CD4-positive, alpha-beta T cell treated with Interleukin-15 for 4 hours (primary cell): ENCODE data around the gene PGBD2.
"Not testable (repeated sequence)": the region's sequence is repeated elsewhere in the genome, so short reads cannot be mapped to it uniquely, and the experiment has no call there.

Experiments
- DNase-seq: peaks from one replicate; pipeline ENCODE4 v3.0.0-alpha.2; 2020; ENCODE audit warnings: low spot score

Gene PGBD2

DNA sequence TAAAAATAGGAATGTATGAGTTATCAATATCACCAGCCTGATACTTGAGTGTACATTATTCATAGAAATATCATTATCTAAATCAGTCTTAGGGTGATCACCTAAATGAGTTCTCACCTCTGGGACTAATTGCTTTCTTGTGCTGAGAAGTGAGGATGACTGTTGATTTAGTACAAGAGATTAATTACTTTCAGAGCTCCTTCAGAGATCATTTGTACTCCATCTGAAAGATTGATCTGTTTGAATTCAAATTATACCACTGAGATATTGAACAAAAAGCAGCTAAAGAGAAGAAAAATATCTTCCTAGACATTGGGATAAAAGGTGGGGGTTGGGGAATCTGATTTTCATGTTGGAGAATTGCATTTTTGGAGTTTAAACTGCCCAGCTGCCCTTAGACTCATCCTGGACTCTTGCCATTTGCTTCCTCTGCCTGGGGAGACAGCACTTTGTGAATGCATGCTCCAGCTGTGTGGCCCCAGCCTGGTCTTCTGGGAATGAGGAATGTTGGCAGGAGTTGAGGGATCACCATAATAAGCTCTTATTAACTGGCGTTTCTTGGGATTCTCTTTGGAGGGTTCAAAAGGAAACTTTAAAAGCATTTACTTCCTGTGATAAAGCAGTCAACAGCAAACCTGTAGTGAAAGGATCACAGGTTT, 19.7 kb upstream of the PGBD2 start:
- DNase-seq, result no peak

DNA sequence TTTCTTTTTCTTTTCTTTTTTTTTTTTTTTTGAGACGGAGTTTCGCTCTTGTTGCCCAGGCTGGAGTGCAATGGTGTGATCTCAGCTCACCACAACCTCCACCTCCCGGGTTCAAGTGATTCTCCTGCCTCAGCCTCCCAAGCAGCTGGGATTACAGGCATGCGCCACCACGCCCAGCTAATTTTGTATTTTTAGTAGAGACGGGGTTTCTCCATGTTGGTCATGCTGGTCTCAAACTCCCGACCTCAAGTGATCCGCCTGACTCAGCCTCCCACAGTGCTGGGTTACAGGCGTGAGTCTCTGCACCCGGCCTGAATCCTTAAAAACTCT, 16.2 kb upstream of the PGBD2 start:
- DNase-seq, result not testable (repeated sequence)

DNA sequence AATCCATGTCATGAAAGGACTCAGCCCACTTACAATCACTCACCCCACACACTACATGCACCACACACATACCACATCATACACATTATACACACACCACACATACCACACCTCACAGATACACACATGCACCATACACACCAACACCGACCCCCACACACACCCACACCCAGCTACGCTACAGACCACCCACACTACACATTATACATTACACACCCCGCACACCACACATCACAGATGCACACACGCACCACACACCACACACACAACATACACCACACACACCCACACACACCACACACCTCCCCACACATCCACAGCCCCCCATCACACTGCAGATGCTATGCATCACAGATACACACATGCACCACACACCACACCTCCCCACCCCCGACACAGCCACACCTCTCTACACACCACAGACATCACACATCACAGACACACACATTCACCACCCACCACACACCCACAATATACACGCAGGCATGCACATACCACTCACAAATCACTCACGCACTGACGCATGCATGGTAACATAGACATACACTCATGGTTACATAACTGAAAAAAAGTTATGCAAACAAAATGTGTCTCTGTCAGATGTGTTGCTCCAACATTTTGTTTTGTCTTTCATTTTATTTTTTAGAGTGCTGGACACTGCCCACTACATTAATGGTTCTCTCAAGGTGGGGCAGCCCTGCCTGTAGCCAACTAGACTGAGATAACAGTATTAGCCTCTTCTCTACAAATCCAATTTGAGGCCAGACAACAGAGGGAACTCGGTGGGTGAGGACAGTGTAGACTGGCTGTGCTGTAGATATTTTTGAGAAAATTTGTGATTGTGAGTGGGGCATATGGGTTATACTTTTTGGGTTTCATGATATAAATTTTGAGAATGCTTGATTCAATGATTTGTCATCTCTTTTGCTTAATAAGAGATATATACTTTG, 15.2 kb upstream of the PGBD2 start:
- DNase-seq, result no peak

DNA sequence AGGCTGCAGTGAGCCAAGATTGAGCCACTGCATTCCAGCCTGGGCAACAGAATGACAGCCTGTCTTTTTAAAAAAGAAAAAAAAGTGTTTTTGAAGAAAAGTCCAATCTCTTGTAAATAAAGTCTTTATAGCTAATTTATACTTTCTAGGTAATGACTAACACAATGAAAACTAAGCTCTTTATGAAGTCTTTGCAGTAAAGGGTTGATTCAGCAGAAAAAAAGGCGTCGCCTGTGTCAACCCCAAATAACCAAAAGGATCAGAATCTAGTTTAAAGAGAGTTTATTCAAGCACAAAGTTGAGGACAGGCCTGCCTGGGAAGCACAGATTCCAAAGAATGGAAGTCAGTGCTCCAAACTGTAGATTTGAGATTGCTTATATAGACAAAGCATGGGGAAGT, 14.3 kb upstream of the PGBD2 start:
- no peak for DNase-seq

DNA sequence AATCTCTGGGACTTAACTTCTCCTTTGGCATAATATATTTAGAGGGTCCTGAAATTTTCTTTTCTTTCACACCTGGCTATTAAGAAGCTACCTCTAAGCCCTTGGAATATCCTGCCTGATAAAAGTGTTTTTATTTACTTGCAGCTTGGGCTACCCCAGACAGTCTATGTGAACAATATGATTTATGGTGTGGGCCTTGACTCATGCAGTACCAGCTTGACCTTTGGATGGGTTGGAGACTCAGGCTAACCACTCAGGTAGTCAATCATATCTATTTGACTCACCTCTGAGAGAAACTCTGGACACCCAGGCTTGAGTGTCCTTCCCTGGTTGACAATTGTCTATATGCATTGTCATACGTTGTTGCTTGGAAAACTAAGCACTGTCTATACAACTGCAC, 13.4 kb upstream of the PGBD2 start:
- no peak for DNase-seq

DNA sequence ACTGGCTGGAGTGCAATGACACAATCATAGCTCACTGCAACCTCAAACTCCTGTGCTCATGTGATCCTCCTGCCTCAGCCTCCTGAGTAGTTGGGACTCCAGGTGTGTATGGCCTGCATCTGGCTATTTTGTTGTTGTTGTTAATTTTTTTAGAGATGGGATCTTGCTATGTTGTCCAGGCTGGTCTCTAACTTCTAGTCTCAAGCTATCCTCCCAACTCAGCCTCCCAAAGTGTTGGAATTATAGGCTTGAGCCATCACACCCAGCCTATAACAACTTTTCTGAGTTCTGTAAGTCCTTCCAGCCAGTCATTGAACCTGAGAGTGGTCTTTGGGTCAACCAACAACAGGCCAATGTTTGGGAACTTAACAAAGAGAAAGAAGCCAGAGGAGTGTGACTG, 11.2 kb upstream of the PGBD2 start:
- no peak for DNase-seq

DNA sequence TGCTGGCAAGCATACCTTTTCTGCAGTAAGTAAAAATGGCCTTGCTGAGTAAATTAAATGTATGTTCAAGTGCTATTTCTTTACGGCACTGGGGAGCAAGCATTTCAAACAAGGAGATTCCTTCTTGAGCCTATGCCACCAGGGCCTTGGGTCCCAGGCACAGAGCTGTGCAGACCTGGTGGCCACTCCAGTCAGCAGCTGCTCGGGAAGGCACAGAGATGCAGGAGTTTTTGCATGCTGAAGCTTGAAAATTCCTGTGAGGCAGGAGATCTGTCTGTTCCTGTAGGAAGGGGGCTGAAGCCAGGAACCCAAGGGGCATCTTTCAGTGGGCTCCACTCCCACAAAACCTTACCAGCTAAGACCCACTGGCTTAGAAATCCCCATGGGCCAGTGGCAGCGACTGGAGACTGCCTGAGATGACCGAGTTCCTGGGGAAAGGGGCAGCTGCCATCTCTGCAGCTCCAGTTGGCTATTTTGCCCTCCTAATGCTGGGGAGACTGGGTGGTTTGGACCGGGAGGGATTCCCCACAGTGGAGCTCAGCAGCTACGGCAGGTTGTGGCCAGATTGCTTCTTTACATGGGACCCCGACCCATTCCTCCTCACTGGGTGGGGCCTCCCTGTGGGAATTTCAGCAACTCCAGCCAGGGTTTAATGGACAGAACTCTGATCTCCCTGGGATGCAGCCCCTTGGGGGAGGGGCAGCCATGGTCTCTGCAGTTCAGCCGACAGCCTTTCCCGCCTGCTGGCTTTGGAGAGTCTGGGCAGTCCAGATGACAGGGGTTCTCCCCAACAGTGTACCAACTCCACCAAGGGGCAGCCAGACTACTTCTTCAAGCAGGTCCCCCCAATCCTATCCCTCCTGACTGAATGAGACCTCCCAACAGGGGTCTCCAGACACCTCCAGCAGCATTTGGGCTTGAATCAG, 8.4 kb upstream of the PGBD2 start:
- no peak for DNase-seq

DNA sequence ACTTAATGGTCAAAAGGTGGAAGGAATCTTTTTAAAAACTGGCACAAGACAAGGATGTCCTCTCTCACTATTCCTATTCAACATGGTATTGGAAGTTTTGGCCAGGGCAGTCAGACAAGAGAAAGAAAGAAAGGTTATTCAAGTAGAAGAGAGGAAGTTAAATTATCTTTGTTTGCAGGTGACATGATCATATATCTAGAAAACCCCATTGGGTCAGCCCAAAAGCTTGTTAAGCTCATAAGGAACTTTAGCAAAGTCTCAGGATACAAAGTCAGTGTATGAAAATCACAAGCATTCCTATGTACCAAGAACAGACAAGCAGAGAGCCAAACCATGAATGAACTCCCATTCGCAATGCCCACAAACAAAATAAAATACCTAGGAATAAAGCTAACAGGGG, 5.4 kb upstream of the PGBD2 start:
- DNase-seq, result no peak

DNA sequence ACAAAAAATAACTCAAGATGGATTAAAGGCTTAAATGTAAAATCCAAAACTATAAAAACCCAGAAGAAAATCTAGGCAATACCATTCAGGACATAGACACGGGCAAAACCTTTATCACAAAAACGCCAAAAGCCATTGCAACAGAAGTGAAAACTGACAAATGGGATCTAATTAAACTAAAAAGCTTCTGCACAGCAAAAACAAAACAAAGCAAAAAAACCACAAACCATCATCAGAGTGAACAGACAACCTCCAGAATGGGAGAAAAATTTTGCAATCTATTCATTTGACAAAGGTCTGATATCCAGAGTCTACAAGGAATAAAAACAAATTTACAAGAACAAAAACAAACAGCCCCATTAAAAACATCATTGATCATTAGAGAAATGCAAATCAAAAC, 4.5 kb upstream of the PGBD2 start:
- no peak for DNase-seq

DNA sequence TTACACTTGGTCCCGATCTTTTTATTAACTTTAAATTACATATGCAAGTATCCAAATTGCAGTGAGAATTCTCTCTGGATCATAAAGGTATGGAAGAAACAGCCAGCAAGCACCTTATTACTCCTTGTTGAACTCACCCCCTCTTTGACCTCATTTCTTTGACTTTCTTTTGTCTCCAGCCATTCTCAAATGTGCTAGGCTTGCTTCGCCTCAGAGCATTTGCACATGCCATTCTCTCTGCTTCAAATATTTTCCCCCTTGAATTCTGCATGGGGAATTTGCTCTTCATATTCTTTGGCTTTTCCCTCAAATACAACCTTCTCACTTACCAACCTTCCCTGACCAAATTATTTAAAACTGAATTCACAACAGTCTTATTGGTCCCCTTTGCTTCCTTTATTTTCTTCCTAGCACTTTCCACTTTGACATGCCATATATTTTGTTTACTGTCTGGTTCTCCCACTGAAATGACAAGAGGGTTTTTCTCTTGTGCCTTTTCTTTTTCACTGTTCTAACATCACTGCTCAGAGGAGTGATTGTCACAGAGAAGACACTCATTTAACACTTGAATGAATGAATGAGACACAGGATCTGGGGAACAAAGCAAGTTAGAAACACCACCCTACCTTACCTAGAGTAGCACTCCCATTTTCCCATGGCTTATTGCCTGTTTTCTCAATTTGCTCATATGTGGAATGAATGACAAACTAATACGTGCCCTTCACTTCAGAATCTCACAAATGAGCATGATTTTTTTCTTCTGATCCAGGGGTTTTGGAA, 1.4 kb upstream of the PGBD2 start:
- DNase-seq, result no peak

DNA sequence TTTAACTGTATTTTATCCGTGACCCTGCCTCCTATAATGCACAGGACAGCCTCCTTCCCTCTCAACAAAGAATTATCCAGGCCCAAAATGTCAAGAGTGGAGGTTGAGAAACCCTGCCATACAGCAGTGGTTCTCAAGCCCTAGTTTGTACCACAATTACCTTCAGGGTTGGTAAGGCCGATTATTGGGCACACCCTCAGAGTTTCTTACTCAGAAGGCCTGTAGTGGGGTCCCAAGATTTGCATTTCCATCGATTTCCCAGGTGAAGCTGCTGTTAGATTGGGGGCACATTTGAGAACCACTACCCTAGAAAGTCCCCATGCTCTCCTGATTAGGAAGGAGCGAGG, 400 bp upstream of the PGBD2 start:
- DNase-seq, result no peak

DNA sequence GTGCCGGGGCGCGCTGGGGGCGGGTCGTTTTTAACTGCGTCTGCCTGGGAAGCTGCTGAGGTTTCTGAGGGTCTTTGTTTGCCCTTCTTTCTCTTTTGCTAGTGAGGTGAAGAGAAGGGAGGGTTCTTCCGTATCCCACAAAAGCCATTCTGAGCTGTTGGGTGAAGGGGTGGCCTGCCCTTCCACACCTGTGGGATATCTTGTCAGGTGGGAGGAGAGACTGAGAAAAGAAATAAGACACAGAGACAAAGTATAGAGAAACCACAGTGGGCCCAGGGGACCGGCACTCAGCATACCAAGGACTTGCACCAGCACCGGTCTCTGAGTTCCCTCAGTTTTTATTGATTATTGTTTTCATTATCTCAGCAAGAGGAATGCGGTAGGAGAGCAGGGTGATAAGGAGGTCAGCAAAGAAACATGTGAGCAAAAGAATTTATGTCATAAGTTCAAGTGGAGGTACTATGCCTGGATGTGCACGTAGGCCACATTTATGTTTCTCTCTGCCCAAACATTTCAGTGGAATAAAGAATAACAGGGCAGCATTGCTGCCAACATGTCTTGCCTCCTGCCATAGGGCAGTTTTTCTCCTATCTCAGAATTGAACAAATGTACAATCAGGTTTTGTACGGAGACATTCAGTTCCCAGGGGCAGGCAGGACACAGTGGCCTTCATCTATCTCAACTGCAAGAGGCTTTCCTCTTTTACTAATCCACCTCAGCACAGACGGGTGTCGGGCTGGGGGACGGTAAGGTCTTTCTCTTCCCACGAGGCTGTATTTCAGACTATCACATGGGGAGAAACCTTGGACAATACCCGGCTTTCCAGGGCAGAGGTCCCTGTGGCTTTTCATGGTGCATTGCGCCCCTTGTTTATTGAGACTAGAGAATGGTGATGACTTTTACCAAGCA, 972 bp downstream of the PGBD2 start:
- no peak for DNase-seq

DNA sequence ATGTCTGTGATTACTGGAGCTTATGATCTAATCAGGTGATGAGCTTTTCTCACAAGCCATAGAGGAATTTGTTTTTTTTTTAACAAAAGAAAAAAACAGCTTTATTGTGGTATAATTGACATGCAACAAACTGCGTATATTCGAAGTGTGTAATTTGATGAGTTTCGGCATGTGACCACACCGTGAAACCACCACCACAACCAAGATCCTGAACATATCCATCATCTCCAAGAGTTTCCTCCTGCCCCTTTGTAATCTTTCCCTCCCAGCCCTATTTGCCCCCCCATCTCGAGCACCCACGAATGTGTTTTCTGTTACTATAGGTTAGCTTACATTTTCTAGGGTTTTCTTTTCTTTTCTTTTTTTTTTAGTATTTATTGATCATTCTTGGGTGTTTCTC, 4.7 kb downstream of the PGBD2 start:
- no peak for DNase-seq

DNA sequence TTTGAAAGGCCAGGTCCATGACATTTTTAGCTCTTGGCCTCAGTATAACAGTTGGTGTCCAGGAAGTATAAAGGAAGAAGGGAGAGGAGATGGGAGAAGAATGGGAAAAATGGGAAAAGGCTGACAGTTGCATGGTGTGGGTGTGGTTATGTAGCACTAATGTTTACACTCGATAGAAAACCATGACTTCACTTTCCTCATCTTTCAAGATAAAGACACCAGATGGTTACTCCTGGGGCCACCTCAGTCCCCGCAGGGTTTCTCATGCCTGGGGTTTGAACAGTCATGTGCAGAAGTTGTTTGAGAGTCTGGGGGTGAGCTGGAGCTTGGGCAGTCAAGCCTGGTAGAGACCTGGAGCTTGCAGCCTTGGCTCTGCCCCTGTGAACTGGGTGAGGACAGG, 7.9 kb downstream of the PGBD2 start:
- no peak for DNase-seq

DNA sequence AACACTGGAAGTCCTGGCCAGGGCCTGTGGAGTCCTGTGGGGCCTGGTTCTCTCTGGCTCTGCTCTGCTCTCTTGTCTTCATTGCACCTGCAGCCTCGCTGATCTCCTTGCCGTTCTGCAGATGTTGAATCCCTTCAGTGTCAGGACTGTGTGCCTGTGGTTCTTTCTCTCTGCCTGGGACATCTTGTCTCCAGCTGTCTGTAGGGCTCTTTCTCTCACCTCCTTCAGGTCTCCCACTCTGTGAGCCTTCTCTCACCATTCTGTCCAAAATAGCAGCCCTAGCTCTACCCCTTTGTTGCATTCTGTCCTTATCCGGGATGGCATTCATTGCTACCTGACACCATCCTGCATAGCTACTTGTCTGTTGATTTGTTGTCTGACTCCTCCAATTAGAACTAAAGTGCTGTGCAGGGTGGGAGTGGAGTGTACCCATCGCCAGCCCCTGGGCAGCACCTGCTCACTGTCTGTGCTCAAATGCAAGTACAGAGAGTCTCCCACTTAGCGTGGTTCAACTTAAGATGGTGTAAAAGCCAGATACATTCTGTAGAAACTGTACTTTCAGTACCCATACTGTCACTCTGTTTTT, 8.9 kb downstream of the PGBD2 start:
- DNase-seq, result no peak

DNA sequence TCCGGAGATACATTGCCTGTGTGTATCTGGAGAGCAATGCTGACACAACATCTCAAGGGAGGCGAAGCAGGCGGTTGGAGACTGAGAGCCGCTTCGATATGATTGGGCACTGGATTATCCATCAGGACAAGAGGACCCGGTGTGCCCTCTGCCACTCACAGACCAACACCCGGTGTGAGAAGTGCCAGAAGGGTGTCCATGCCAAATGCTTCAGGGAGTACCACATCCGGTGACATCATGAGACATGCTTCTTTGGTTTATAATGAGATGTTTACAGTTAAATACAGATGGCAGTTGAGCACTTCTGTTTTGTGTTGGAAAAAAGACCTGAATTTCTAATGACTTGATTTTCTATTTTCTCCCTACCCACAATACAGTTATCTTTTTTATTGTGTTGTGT, 12.1 kb downstream of the PGBD2 start:
- no peak for DNase-seq

DNA sequence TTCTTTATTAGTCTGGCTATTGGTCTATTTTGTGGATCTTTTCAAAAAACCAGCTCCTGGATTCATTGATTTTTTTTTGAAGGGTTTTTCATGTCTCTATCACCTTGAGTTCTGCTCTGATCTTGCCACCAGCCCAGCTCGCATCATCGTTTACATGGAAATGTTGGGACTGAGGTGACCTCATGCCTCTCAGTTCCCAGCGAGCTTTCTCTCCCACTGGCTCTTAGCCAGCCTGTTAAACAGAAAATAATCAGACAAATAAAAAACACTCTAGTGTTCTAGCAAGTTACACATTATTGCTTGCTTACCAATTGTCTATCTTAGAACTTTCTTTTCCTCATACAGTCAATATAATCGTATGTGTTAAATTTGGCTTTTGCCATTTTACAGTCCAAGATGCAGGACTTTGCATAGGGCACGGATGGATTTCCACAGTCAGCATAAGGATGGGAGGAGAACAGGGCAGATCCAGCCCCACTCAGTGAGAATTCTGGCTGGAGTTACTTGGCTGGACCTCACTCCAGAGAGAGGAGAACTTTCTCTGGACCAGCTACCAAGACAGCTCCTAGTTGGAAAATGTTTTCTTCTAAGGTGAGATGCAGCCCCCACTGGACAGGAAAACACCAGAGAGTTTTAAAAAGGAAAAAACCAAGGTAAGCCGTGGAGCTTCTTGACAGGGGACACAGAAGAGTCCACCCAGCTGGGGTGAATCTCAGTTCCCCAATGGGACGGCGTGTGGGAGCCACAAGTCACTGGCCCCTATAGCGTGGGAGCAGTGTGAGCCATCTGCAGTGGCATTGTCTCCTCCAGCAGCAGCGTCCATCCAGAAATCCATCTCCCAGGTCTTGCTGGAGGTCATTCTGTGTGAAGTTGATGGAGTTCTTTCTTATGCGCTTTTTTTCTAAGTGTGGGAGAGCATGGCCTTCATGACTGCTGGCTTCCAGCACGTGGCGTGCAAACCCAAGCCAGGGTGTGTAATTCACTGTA, 17.6 kb downstream of the PGBD2 start:
- DNase-seq, result no peak

DNA sequence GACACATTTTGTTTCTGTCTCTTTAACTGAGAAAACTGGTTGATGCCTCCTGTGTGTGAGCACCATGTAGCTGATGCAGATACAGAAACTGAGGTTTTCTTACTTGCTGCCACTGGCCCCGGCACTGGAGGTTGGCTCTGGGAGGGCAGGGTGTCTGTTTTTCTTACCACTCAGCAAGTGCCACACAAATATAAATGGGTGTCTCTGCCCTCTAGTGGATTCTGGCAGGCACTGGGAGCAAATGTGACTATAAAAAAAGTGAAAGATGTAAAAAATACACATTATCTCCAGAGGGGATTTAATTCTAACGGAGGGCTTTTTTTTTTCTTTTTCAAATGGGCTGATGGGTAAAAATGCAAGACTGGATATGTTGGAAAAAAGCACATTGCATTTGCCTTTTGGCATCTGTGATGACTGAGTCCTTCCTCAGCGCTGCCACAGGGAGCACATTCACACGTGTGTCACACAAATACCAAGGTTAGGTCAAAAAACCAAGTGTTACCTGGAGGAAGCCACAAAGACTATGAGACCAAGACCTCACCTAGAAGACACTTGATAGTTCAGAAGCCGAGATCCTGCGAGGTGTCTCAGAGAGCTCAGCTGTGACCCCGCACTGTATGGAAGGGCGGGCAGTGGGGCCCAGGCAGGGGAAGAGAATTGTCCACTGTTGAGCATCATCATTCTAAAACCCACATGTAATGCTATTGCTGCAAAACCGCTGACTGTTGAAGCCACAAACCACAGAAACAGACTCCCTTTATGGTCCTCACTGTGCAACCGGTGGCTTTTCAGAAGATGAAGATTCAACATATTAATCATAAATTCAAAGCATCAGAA, 18.9 kb downstream of the PGBD2 start:
- peak; percentile 67 for DNase-seq
